ENCODE results near the gene POC5. TPM values are rescaled to one million over a fixed set of nuclear protein-coding genes. Genes with fewer than 3 reads are reported as not detected.

The POC5 gene
- total and polyA plus RNA-seq, 2 of the 8 experiments (the other 6 are each of a cell fraction or from before 2014, with no cell fraction given) = 11.2 to 12.1 TPM

- TF ChIP-seq TAF7 (optimal IDR thresholded peaks at IDR 0.05; ENCODE audit: borderline replicate concordance, low read depth, low read length) (no peak), HDAC6 (IDR thresholded peaks at IDR 0.05; ENCODE audit: low read depth, low read length) (no peak), SRF (IDR thresholded peaks at IDR 0.05; ENCODE audit: low read depth, low read length) (no peak), EZH2 (IDR thresholded peaks at IDR 0.05; ENCODE audit: low read depth, low read length, severe bottlenecking) (no peak), TAF1 (IDR thresholded peaks at IDR 0.05; ENCODE audit: low read depth, low read length) (no peak), RAD21 (IDR thresholded peaks at IDR 0.05 in 1 of 2, conservative IDR thresholded peaks at IDR 0.05 in 1 of 2; ENCODE audit: low read depth in 2 of 2, low read length in 2 of 2) (no peak), MAX (IDR thresholded peaks at IDR 0.05) (no peak), GTF2F1 (IDR thresholded peaks at IDR 0.05; ENCODE audit: borderline replicate concordance, low read depth, low read length) (no peak), KDM4A (IDR thresholded peaks at IDR 0.05; ENCODE audit: low read depth, low read length, severe bottlenecking) (no peak), NRF1 (IDR thresholded peaks at IDR 0.05; ENCODE audit: low read depth, low read length) (no peak), E2F6 (IDR thresholded peaks at IDR 0.05) (no peak), CREB1 (IDR thresholded peaks at IDR 0.05) (no peak), SIRT6 (IDR thresholded peaks at IDR 0.05; ENCODE audit: low read length) (no peak), JUND (IDR thresholded peaks at IDR 0.05; ENCODE audit: low read length) (no peak)
- no peak overlapping the region for H3K14ac ChIP-seq (ENCODE audit: insufficient read length)
- no peaks in the 10 kb centered on the region for H3K9me3 ChIP-seq (ENCODE audit: insufficient read depth in 2 of 2, low read depth in 1 of 2, low read length in 1 of 2)
- no peak overlapping the region for H3K18ac ChIP-seq (ENCODE audit: extremely low read depth, low read length)
- no peak overlapping the region for H4K91ac ChIP-seq (replicated peaks; ENCODE audit: insufficient read length, low read length)
- DNase-seq (ENCODE audit: low read depth in 1 of 2, low spot score in 2 of 2) = no peak
- H4K5ac ChIP-seq (ENCODE audit: insufficient read length, low read depth, low read length) = no peak overlapping the region
- no peak overlapping the region for H2BK5ac ChIP-seq (ENCODE audit: low read depth, low read length)
- H3K4me2 ChIP-seq (ENCODE audit: insufficient read depth in 1 of 2, low read depth in 2 of 2, low read length in 2 of 2) = no peak overlapping the region
- no peaks in the 10 kb centered on the region for H3K23me2 ChIP-seq (ENCODE audit: low read depth, low read length)
- H3K23ac ChIP-seq (ENCODE audit: insufficient read length) = no peak overlapping the region
- no peak overlapping the region for H3K4me3 ChIP-seq (ENCODE audit: extremely low read depth in 1 of 4, insufficient read depth in 2 of 4, low read depth in 3 of 4, low read length in 4 of 4)
- H2BK20ac ChIP-seq (ENCODE audit: low read length) = no peak overlapping the region
- no peak overlapping the region for H3K4ac ChIP-seq (replicated peaks; ENCODE audit: insufficient read length, low read depth, low read length)
- H2AK5ac ChIP-seq (ENCODE audit: low read depth, low read length) = no peak overlapping the region
- no peak overlapping the region for H3K9ac ChIP-seq (replicated peaks in 1 of 4; ENCODE audit: extremely low read depth in 1 of 4, low read depth in 3 of 4, low read length in 3 of 4)
- WGBS, 2 experiments (ENCODE audit: extremely low coverage in 1 of 2, insufficient coverage in 1 of 2, insufficient read length in 1 of 2, insufficient replicate concordance in 2 of 2, low coverage in 1 of 2, low lambda C conversion rate in 2 of 2, missing lambda C conversion rate in 1 of 2) = 85% methylated on average over 3 of the region's 3 CpGs; no CpG with 5 or more reads in 1 of the 2 experiments
- H4K20me1 ChIP-seq (replicated peaks in 1 of 2; ENCODE audit: control insufficient read depth in 1 of 2, insufficient read depth in 2 of 2, low read length in 2 of 2) = no peaks in the 10 kb centered on the region
- H2BK120ac ChIP-seq (replicated peaks; ENCODE audit: low read depth, low read length) = no peak overlapping the region
- ChIA-PET POLR2A (ENCODE audit: partially characterized antibody) (no interaction called here), CTCF (ENCODE audit: partially characterized antibody) (no interaction called here)
- H4K8ac ChIP-seq (ENCODE audit: extremely low read depth, insufficient read depth, low read length) = no peak overlapping the region
- H2AFZ ChIP-seq (ENCODE audit: low read length) = no peak overlapping the region
- H3K56ac ChIP-seq (replicated peaks; ENCODE audit: insufficient read length, low read depth, low read length) = no peak overlapping the region
- H3K4me1 ChIP-seq (replicated peaks in 1 of 4; ENCODE audit: control insufficient read depth in 3 of 4, insufficient read depth in 4 of 4, low read length in 3 of 4) = no peaks in the 10 kb centered on the region
- H3K36me3 ChIP-seq (ENCODE audit: control insufficient read depth in 2 of 4, insufficient read depth in 4 of 4, low read length in 3 of 4) = no peaks in the 10 kb centered on the region
- H3K27ac ChIP-seq (ENCODE audit: low read depth, low read length) = no peak overlapping the region
- H2BK12ac ChIP-seq (ENCODE audit: low read depth, low read length) = no peak overlapping the region
- H3K79me2 ChIP-seq (ENCODE audit: control insufficient read depth in 1 of 2, insufficient read depth in 2 of 2, low read length in 2 of 2) = no peaks in the 10 kb centered on the region
- no peaks in the 10 kb centered on the region for H3K27me3 ChIP-seq (replicated peaks in 1 of 4; ENCODE audit: control insufficient read depth in 3 of 4, extremely low read depth in 1 of 4, insufficient read depth in 3 of 4, low read length in 3 of 4)
- no peak overlapping the region for H2BK15ac ChIP-seq (ENCODE audit: low read length)
- FAIRE-seq = no peak
- no peaks in the 10 kb centered on the region for H3K79me1 ChIP-seq (ENCODE audit: low read depth, low read length)
Observed at GRCh38 chr5:75744355-75744754, 27.1 kb upstream of the POC5 start.

Data from H1 (cell line).